ENCODE data around the gene TMEM185B.

TMEM185B gene

DNA sequence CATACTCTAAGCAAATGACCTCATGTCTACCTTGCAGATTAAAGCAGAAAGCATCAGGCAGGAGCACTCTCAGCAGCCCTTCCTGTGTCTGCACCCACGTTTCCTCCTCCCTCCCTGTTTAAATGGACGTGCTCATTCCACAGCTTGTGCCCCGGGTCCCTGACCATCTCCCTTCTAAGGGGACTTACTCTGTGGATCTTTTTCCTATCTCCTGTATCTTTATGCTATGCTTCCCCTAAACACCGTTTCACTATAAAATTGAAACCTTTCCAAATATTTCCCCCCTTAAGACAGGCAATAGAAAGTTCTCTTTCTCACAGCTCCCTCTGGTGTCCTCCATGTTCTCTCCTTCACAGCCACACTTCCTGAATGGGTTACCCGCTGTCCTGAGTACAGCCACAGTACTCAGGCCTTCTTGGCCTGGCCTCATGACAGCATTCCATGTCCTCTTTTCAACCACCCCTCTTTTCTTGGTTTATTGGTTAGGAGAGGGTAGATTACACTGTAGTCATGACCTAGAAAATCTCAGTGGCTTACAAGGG, 41.1 kb downstream of the TMEM185B start:
- TF ChIP-seq GATA3 (IDR thresholded peaks at IDR 0.05; ENCODE audit: low read depth, low read length) (no peak), GATA2 (IDR thresholded peaks at IDR 0.05; ENCODE audit: low read depth, low read length) (no peak)

DNA sequence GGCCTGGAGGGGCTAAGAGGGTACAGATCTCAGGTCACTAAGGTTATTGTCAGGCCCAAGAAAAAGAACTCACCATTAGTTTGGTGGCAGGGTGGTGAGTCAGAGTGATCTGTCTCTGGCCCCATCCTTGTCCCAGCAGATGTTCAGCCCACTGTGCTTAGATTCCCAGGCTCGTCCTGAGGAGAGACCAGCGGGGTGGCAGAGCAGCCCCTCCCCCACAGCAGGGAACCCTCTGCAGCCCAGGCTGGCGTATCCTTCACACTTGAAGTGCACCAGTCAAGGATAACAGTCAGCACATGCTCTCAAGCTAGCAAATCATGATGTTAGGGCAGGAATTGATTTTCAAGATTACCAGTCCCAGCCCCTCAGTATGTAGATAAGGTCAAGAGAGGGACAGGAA, 43.1 kb downstream of the TMEM185B start:
- TF ChIP-seq GATA3 (IDR thresholded peaks at IDR 0.05; ENCODE audit: low read depth, low read length) (no peak), GATA2 (IDR thresholded peaks at IDR 0.05; ENCODE audit: low read depth, low read length) (no peak)

DNA sequence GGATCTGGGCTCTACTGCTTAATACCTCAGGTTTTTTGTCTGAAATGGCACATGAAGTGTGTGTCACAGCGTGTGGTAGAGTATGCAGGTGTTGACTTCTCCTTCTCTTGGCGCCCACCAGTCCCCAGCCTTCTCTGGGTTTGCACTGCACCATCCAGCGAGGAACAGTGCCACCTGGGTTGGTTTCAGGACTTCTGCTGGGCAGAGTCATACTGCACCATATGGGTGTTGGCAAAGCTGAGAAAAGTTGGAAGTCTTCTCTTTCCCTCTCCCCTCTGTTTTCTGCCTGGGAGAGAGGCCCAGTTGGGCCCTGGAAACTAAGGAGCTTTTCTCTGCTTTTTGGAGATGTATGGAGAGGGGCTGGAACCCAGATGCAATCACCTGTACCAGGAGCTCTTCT, 43.8 kb downstream of the TMEM185B start:
- no peak for TF ChIP-seq GATA2 (IDR thresholded peaks at IDR 0.05; ENCODE audit: low read depth, low read length)
- no peak for TF ChIP-seq GATA3 (IDR thresholded peaks at IDR 0.05; ENCODE audit: low read depth, low read length)

DNA sequence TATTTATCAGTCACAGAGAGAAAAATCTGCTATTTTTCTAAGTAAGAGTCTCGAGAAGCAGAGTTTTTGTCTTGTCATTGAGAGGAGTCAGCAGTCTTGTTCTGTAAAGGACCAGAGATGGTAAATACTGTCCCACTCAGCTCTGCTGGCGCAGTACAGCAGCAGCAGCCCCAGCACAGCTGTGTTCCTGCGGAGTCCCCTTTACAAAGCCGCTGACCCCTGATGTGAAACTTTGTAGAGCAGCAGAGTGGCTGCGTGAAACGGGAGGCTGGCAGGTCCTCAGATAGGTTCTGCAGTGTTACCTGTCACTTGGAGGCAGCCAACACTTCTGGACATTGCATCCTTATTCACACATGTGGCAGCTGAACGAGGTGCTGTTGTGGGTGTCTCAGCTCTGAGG, 45.2 kb downstream of the TMEM185B start:
- TF ChIP-seq GATA2 (IDR thresholded peaks at IDR 0.05; ENCODE audit: low read depth, low read length) = no peak
- TF ChIP-seq GATA3 (IDR thresholded peaks at IDR 0.05; ENCODE audit: low read depth, low read length) = no peak

DNA sequence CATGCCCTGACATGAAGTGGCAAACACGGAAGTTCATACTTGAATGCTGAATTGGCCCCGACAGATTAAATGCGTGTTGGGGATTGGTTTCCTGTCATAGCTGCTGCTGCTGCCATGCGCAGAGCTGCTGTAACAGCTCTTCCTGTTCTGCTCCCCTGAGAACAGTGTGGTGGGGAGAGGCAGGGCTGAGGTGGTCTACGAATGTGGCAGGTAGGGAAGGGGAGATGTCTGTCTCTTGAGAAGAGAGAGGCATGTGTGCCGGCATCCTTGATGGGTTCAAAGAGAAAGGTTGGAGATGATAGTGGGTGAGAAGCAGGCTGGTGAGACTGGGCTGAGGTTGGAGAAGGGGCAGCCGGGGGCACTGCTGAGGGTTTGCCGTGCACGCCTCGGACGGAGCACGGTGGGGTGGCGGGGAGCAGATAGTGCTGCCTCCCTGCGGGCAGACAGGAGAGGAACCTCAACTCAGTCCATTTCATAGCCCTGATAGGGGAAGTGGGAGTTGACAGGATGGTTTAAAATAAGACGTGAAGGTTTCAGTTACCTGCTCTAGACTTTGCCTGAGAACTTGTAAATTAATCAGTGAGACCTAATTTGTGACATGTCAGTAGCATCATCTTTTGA, 46.1 kb downstream of the TMEM185B start:
- TF ChIP-seq GATA2 (IDR thresholded peaks at IDR 0.05; ENCODE audit: low read depth, low read length) = no peak
- TF ChIP-seq GATA3 (IDR thresholded peaks at IDR 0.05; ENCODE audit: low read depth, low read length) = no peak

DNA sequence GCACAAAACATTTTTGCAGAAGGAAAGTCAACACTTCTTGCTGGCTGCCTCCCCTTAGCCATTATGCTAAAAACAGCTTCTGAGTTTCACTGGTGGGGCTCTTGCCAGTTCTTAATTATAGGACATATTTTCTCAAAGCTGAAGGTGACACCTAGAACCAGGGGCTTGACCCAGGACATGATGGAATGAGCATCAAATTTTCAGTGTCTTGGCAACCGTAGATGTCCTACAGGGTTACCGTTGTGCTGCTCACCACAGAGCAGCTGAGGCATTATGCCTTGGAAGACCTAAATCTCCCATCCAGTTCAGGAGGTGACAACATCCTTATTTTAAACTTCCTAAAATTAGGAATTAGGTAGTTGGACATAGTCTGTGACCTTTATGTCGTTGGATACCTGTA, 46.7 kb downstream of the TMEM185B start:
- TF ChIP-seq GATA3 (IDR thresholded peaks at IDR 0.05; ENCODE audit: low read depth, low read length) (no peak), GATA2 (IDR thresholded peaks at IDR 0.05; ENCODE audit: low read depth, low read length) (no peak)

DNA sequence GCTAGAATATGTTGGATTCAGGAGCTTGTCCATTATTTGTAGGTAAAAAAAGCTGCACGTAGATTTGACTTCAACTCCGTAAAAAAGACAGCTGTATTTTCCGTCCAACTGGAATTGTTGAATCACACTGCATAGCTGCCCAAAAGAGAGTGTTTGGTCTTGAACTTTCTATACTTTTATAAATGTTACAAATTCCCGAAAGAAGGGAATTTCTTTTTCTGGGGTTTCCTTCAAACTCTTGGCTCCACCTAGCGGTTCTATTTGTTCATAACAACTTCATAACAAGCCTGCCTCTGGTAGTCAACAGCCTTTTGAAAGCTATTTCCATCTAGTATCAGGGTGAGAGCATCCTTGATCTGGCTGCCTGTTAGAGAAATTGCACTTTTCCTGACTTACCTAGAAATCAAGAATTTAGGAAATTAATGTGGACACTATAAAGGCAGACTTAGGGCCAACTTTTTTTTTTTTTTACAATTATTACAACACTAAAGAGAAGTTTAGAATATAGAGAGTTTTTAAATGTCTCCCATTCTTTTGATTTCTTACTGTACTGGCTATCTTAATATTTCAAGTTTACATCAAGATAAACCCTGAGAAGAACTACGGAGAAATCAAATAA, 48.1 kb downstream of the TMEM185B start:
- TF ChIP-seq GATA3 (IDR thresholded peaks at IDR 0.05; ENCODE audit: low read depth, low read length) (no peak), GATA2 (IDR thresholded peaks at IDR 0.05; ENCODE audit: low read depth, low read length) (no peak)

Data from SH-SY5Y (cell line).